Upper lobe of right lung (tissue), 1 donor: ENCODE data around the gene TTYH1. TPM values are rescaled to one million over a fixed set of nuclear protein-coding genes. Genes with fewer than 3 reads are reported as not detected.

Experiments used
- ATAC-seq: fragments of 200-7000 bp; cut with Tn5 transposase; one replicate; pipeline ENCODE4 v1.9.1; 2020; ENCODE audit warnings: mild to moderate bottlenecking, moderate library complexity
- DNase-seq: peaks from one replicate; pipeline ENCODE4 v3.0.0-alpha.2; 2020
- H3K27ac ChIP-seq: fragments of 200-600 bp; one replicate; pipeline ENCODE4 v1.8.0; 2022
- H3K27me3 ChIP-seq: fragments of 200-600 bp; one replicate; pipeline ENCODE4 v1.8.0; 2022; ENCODE audit warnings: mild to moderate bottlenecking
- H3K36me3 ChIP-seq: fragments of 200-600 bp; one replicate; pipeline ENCODE4 v1.8.0; 2022
- H3K4me1 ChIP-seq: fragments of 200-600 bp; one replicate; pipeline ENCODE4 v1.8.0; 2022
- H3K4me3 ChIP-seq: fragments of 200-600 bp; one replicate; pipeline ENCODE4 v1.8.0; 2022; ENCODE audit warnings: mild to moderate bottlenecking
- H3K9me3 ChIP-seq: fragments of 200-600 bp; one replicate; pipeline ENCODE4 v1.8.0; 2022
- intact Hi-C: fragments of 100-400 bp; cut with DNase I; formaldehyde crosslinking; loops from one replicate; pipeline ENCODE4 v1.11.0; 2022
- total RNA-seq: library from RNA; stranded (reverse); fragmentation: NEBNext Ultra II Directional; extraction: Animal tissue kit (Norgen Biotek cat#: 25700); gene quantifications from one replicate; pipeline ENCODE4 v1.2.1, GENCODE V29; 2021
- TF ChIP-seq, protein P1 (sequence below): fragments of 200-600 bp; IDR thresholded peaks from one replicate; pipeline ENCODE4 v1.8.0; 2022; ENCODE audit warnings: antibody characterized with exemption
- donor health status: DM: no; HTN: yes; CAD: no; lungs with severe emphysema.

TTYH1 gene
- total RNA-seq, 1 donor from 2014 or later: not detected

GRCh38 chr19:54434873-54435214, 19.6 kb downstream of the TTYH1 start:
- Histone ChIP-seq H3K9me3 (no peaks in the 10 kb centered on the region), H3K27ac (no peak overlapping the region), H3K27me3 (peaks cover 11% of the 10 kb centered on the region), H3K4me3 (no peak overlapping the region), H3K36me3 (no peaks in the 10 kb centered on the region), H3K4me1 (peaks cover 20% of the 10 kb centered on the region)
- TF ChIP-seq, protein P1, sequence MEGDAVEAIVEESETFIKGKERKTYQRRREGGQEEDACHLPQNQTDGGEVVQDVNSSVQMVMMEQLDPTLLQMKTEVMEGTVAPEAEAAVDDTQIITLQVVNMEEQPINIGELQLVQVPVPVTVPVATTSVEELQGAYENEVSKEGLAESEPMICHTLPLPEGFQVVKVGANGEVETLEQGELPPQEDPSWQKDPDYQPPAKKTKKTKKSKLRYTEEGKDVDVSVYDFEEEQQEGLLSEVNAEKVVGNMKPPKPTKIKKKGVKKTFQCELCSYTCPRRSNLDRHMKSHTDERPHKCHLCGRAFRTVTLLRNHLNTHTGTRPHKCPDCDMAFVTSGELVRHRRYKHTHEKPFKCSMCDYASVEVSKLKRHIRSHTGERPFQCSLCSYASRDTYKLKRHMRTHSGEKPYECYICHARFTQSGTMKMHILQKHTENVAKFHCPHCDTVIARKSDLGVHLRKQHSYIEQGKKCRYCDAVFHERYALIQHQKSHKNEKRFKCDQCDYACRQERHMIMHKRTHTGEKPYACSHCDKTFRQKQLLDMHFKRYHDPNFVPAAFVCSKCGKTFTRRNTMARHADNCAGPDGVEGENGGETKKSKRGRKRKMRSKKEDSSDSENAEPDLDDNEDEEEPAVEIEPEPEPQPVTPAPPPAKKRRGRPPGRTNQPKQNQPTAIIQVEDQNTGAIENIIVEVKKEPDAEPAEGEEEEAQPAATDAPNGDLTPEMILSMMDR: no peak
- DNase-seq (no peak), ATAC-seq (no peak)
- intact Hi-C loops: no loop called here

DNA sequence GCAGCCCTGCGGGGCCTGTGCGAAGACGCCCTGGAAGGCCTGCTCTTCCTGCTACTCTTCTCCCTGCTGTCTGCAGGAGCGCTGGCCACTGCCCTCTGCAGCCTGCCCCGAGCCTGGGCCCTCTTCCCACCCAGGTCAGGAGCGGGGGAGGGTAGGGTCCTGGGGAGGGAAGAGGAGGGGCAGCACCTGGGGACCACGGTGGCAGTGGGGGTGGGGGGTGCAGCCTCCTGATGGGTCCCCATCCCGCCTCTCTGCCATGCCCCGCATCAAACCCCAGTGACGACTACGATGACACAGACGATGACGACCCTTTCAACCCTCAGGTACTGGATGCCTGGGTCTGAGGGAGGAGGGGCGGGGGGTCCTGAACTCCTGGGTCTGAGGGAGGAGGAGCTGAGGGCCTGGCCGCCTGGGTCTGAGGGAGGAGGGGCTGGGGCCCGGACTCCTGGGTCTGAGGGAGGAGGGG, 20.3 kb downstream of the TTYH1 start:
- H3K27ac ChIP-seq: no peak overlapping the region
- H3K27me3 ChIP-seq: peaks cover 4% of the 10 kb centered on the region
- H3K9me3 ChIP-seq: no peaks in the 10 kb centered on the region
- TF ChIP-seq, protein P1: no peak
- H3K36me3 ChIP-seq: no peaks in the 10 kb centered on the region
- H3K4me3 ChIP-seq: no peak overlapping the region
- DNase-seq (no peak), ATAC-seq (no peak)
- intact Hi-C loops: no loop called here
- H3K4me1 ChIP-seq: peaks cover 15% of the 10 kb centered on the region

DNA sequence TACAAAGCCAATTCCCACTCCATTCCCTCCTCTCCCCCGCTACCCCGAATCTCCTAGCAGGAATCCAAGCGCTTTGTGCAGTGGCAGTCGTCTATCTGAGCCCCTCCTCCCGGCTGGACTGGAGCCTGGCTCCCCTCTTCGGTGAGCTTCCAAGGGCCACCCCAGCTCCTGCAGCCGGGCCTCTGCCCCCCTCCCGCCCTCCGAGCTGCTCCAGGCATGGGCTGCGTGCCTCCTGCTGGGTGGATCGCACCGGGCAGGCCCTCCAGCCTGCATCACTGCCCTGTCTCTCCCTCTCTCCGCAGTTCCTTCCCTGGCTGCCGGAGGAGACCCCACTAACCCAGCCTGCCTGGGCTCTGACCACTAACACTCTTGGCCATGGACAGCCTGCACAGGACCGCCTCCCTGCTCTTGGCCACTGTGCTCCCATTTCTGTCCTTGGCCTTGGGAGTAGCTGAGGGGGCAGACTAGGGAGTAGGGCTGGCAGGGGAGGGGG, 20.8 kb downstream of the TTYH1 start:
- ATAC-seq (no peak), DNase-seq (no peak)
- intact Hi-C loops: no loop called here
- Histone ChIP-seq H3K27ac (no peak overlapping the region), H3K27me3 (no peaks in the 10 kb centered on the region), H3K4me1 (peaks cover 11% of the 10 kb centered on the region), H3K9me3 (no peaks in the 10 kb centered on the region), H3K36me3 (no peaks in the 10 kb centered on the region), H3K4me3 (no peak overlapping the region)
- TF ChIP-seq, protein P1: no peak

DNA sequence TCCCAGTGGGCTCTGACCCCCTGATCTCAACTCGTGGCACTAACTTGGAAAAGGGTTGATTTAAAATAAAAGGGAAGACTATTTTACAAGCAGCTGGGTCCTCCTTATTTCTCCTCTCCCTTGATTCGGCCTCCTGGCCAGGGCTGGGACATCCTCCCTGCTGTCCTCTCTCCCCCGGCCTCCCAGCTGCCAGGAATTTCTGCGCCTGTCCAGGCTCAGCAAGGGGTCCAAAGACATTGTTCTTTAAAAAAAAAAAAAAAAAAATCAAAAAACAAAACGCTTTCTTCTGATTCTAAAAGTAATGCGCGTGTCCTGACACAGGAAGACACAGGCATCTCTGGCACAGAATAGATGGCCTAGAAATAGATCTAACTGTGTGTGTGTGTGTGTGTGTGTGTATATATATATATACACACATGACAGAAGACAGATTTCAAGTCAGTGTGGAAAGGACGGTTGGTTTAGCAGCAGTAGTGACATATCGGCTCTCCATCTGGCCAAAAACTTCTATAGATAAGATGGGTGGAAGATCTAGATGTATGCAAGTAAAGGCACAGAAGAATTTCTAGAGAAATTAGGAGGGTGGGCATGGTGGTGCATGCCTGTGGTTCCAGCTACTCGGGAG, 21.5 kb downstream of the TTYH1 start:
- ATAC-seq: no peak
- H3K4me3 ChIP-seq: no peak overlapping the region
- DNase-seq: no peak
- H3K9me3 ChIP-seq: no peaks in the 10 kb centered on the region
- H3K36me3 ChIP-seq: no peaks in the 10 kb centered on the region
- no peak overlapping the region for H3K27ac ChIP-seq
- H3K4me1 ChIP-seq: peaks cover 4% of the 10 kb centered on the region
- no peaks in the 10 kb centered on the region for H3K27me3 ChIP-seq
- TF ChIP-seq, protein P1: no peak
- intact Hi-C loops: no loop called here

- H3K9me3 ChIP-seq: no peaks in the 10 kb centered on the region
- H3K27me3 ChIP-seq: no peaks in the 10 kb centered on the region
- no peak overlapping the region for H3K4me3 ChIP-seq
- H3K4me1 ChIP-seq: peaks cover 4% of the 10 kb centered on the region
- intact Hi-C loops: no loop called here
- DNase-seq (no peak), ATAC-seq (peak; percentile 52)
- TF ChIP-seq, protein P1: peak; percentile 17
- no peaks in the 10 kb centered on the region for H3K36me3 ChIP-seq
- H3K27ac ChIP-seq: no peak overlapping the region
Measured at GRCh38 chr19:54439174-54439851, 24.0 kb downstream of the TTYH1 start.
